HepG2 (cell line): ENCODE measurements around the gene CBX2. TPM values are rescaled to one million over a fixed set of nuclear protein-coding genes. Genes with fewer than 3 reads are reported as not detected.
A peak's percentile ranks its signal among the peaks of the same experiment; 100 is the strongest.

Source experiments
- ARID2 ChIP-seq: sonication (generic); formaldehyde crosslinking; IDR thresholded peaks from 2 replicates; pipeline ENCODE4 v1.8.1; 2022; ENCODE audit warnings: mild to moderate bottlenecking, missing genetic modification reagents, borderline replicate concordance
- DMAP1 ChIP-seq: IDR thresholded peaks from 2 replicates; pipeline ENCODE4 v1.6.1; 2016
- DNMT3B ChIP-seq: conservative IDR thresholded peaks from 2 replicates; pipeline ENCODE4 v1.6.1; 2016; ENCODE audit warnings: missing biosample characterization, control low read depth
- HDAC1 ChIP-seq: sonication (generic); formaldehyde crosslinking; IDR thresholded peaks from 2 replicates; pipeline ENCODE4 v1.5.1; 2020; ENCODE audit warnings: mild to moderate bottlenecking, missing genetic modification reagents
- KLF9 ChIP-seq: IDR thresholded peaks from 2 replicates; pipeline ENCODE4 v1.6.1; 2016; ENCODE audit warnings: low read depth
- MAFF ChIP-seq: IDR thresholded peaks from 2 replicates; pipeline ENCODE4 v1.6.1; 2011; ENCODE audit warnings: low read depth, low read length, improper control_type of control experiment
- NFE2 ChIP-seq: sonication (generic); formaldehyde crosslinking; IDR thresholded peaks from 2 replicates; pipeline ENCODE4 v1.4.0; 2020; ENCODE audit warnings: missing genetic modification reagents
- NFIC ChIP-seq: IDR thresholded peaks from 2 replicates; pipeline ENCODE4 v1.6.1; 2012; ENCODE audit warnings: mild to moderate bottlenecking, low read length, inconsistent platforms
- NFRKB ChIP-seq: fragments of 450-650 bp; IDR thresholded peaks from 2 replicates; pipeline ENCODE4 v1.6.1; 2017
- NR2F2 ChIP-seq: IDR thresholded peaks from 2 replicates; pipeline ENCODE4 v1.6.1; 2012; ENCODE audit warnings: low read depth, inconsistent platforms, borderline replicate concordance
- PAX8 ChIP-seq: sonication (generic); formaldehyde crosslinking; IDR thresholded peaks from 2 replicates; pipeline ENCODE4 v1.8.0; 2022; ENCODE audit warnings: mild to moderate bottlenecking, missing genetic modification reagents, borderline replicate concordance
- SMAD1 ChIP-seq: sonication (generic); formaldehyde crosslinking; IDR thresholded peaks from 2 replicates; pipeline ENCODE4 v1.4.0; 2020; ENCODE audit warnings: missing genetic modification reagents, low read depth, mild to moderate bottlenecking, borderline replicate concordance
- SMAD9 ChIP-seq: sonication (generic); formaldehyde crosslinking; IDR thresholded peaks from 2 replicates; pipeline ENCODE4 v1.5.1; 2020; ENCODE audit warnings: mild to moderate bottlenecking, missing genetic modification reagents
- TCF12 ChIP-seq, 2 experiments: fragments of 450-650 bp in 1 of 2; sonication (generic) in 1 of 2; formaldehyde crosslinking in 1 of 2; IDR thresholded peaks; 2 replicates each; pipeline versions ENCODE4 v1.6.1 to v1.8.0; 2017 to 2022; ENCODE audit warnings: antibody characterized with exemption in 1 of 2, mild to moderate bottlenecking in 1 of 2, missing genetic modification reagents in 1 of 2, moderate library complexity in 1 of 2
- YY1 ChIP-seq: IDR thresholded peaks from 2 replicates; pipeline ENCODE4 v1.6.1; 2011; ENCODE audit warnings: low read length, low read depth, moderate library complexity, mild to moderate bottlenecking; ENCODE audit not compliant: insufficient read depth, insufficient replicate concordance
- ZBTB21 ChIP-seq: sonication (generic); formaldehyde crosslinking; IDR thresholded peaks from 2 replicates; pipeline ENCODE4 v1.4.0; 2020; ENCODE audit warnings: missing genetic modification reagents
- ZNF124 ChIP-seq: sonication (generic); formaldehyde crosslinking; IDR thresholded peaks from 2 replicates; pipeline ENCODE4 v1.4.0; 2020; ENCODE audit warnings: missing genetic modification reagents
- ZNF34 ChIP-seq: sonication (generic); formaldehyde crosslinking; IDR thresholded peaks from 2 replicates; pipeline ENCODE4 v1.4.0; 2020; ENCODE audit warnings: mild to moderate bottlenecking, missing genetic modification reagents, borderline replicate concordance
- ZNF343 ChIP-seq: sonication (generic); formaldehyde crosslinking; IDR thresholded peaks from 2 replicates; pipeline ENCODE4 v1.4.0; 2020; ENCODE audit warnings: mild to moderate bottlenecking, missing genetic modification reagents
- ZNF614 ChIP-seq: IDR thresholded peaks from 2 replicates; pipeline ENCODE4 v1.6.1; 2018; ENCODE audit warnings: missing biosample characterization, missing genetic modification reagents, inconsistent platforms, borderline replicate concordance
- ZNF788 ChIP-seq: sonication (generic); formaldehyde crosslinking; IDR thresholded peaks from 2 replicates; pipeline ENCODE4 v1.5.0; 2020; ENCODE audit warnings: mild to moderate bottlenecking, missing genetic modification reagents, borderline replicate concordance
- ZNF841 ChIP-seq: sonication (generic); formaldehyde crosslinking; IDR thresholded peaks from 2 replicates; pipeline ENCODE4 v1.8.1; 2023; ENCODE audit warnings: missing genetic modification reagents, borderline replicate concordance
- polyA plus RNA-seq, 8 experiments: library from polyadenylated mRNA; depleted of rRNA in 3 of 8; stranded (reverse) in 7 of 8; unstranded in 1 of 8; fragments of >200 nt; fragmentation: Illumina TruSeq in 4 of 8; extraction: Trizol in 4 of 8; gene quantifications; 2 replicates each; pipeline versions ENCODE4 v1.2.1 to v1.2.3, GENCODE V29; 2011 to 2016; ENCODE audit warnings: low read depth in 4 of 8, missing spikeins in 1 of 8, mixed read lengths in 1 of 8; ENCODE audit not compliant: insufficient read depth in 1 of 8
- total RNA-seq, 5 experiments: library from RNA; depleted of rRNA; stranded (reverse); fragments of >200 nt; fragmentation: Illumina TruSeq; extraction: Trizol; gene quantifications; 2 replicates each; pipeline ENCODE4 v1.2.3, GENCODE V29; 2016; ENCODE audit warnings: low read depth in 1 of 5
- TF ChIP-seq, protein P1 (sequence below): IDR thresholded peaks from 2 replicates; pipeline ENCODE4 v1.6.1; 2012; ENCODE audit warnings: low read depth, low read length, improper control_type of control experiment
- TF ChIP-seq, protein P2 (sequence below): sonication (generic); formaldehyde crosslinking; IDR thresholded peaks from 2 replicates; pipeline ENCODE4 v1.5.1; 2020; ENCODE audit warnings: missing genetic modification reagents, mild to moderate bottlenecking, borderline replicate concordance
- TF ChIP-seq, protein P3 (sequence below): sonication (generic); formaldehyde crosslinking; IDR thresholded peaks from 2 replicates; pipeline ENCODE4 v1.4.0; 2020; ENCODE audit warnings: missing genetic modification reagents

The CBX2 gene
- total and polyA plus RNA-seq, 2 of the 13 experiments (the other 11 are each of a cell fraction or from before 2014, with no cell fraction given), result 14.5 to 31.1 TPM

DNA sequence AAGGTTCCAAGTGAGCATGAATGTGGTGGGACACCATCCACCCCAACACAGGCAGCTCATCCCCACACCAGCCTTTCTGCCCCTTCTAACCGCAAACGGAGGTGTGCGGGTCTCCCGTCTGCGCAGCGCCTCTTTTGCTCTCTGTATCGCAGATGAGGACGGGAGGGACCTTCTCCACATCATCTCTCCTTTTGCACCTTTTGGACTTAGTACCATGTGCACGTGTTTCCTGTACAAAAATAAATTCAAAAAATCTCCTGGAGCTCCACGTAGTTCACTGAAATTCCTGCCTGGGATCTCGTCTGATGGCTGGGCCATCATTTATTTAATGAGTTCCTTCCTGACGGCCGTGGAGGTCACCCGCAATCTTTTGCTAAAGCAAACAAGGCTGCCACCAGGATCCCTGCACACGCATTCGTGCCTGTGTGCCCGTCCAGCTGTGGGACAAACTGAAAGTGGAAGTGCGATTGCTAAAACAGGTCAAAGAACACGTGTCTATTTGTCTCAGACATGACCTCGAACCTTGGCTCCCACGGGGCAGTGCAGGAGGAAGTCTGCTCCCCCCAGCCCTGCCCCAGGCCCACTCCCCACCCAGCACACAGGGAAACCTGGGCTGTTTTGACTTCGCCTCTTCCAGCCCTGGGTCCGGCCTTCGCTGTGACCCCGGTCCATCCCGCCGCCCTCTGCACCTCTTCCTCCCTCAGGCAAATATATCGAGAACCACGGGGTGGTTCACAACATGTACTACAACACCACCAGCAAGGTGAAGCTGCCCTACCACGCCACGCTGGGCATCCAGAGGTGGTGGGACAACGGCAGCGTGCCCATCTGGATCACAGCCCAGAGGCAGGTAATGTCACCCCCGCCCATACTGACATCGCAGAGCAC lies 44.9 kb upstream of the CBX2 start (continued):
- TF ChIP-seq TCF12 (IDR thresholded peaks at IDR 0.05) (no peak), TCF12 (CRISPR knock-in tag; IDR thresholded peaks at IDR 0.05) (no peak), SMAD1 (CRISPR knock-in tag) (no peak), ZNF788 (CRISPR knock-in tag) (peak; percentile 77; the same call in 1 of the 2 replicates), KLF9 (no peak), HDAC1 (CRISPR knock-in tag) (peak; percentile 74), ZNF614 (CRISPR knock-in tag) (no peak), NFE2 (no peak), MAFF (no peak), ZNF34 (CRISPR knock-in tag) (no peak), DNMT3B (CRISPR knock-in tag) (no peak), DMAP1 (CRISPR knock-in tag) (peak; percentile 62; the same call in 1 of the 2 replicates), NR2F2 (no peak), ZNF124 (no peak), NFRKB (no peak), NFIC (no peak), ZNF841 (CRISPR knock-in tag) (no peak), YY1 (no peak), PAX8 (CRISPR knock-in tag) (no peak), ARID2 (CRISPR knock-in tag) (no peak), ZNF343 (no peak), ZBTB21 (CRISPR knock-in tag) (no peak), SMAD9 (CRISPR knock-in tag) (no peak)
- TF ChIP-seq, protein P1, sequence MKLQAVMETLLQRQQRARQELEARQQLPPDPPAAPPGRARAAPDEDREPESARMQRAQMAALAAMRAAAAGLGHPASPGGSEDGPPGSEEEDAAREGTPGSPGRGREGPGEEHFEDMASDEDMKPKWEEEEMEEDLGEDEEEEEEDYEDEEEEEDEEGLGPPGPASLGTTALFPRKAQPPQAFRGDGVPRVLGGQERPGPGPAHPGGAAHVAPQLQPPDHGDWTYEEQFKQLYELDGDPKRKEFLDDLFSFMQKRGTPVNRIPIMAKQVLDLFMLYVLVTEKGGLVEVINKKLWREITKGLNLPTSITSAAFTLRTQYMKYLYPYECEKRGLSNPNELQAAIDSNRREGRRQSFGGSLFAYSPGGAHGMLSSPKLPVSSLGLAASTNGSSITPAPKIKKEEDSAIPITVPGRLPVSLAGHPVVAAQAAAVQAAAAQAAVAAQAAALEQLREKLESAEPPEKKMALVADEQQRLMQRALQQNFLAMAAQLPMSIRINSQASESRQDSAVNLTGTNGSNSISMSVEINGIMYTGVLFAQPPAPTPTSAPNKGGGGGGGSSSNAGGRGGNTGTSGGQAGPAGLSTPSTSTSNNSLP, result no peak
- TF ChIP-seq, protein P2, sequence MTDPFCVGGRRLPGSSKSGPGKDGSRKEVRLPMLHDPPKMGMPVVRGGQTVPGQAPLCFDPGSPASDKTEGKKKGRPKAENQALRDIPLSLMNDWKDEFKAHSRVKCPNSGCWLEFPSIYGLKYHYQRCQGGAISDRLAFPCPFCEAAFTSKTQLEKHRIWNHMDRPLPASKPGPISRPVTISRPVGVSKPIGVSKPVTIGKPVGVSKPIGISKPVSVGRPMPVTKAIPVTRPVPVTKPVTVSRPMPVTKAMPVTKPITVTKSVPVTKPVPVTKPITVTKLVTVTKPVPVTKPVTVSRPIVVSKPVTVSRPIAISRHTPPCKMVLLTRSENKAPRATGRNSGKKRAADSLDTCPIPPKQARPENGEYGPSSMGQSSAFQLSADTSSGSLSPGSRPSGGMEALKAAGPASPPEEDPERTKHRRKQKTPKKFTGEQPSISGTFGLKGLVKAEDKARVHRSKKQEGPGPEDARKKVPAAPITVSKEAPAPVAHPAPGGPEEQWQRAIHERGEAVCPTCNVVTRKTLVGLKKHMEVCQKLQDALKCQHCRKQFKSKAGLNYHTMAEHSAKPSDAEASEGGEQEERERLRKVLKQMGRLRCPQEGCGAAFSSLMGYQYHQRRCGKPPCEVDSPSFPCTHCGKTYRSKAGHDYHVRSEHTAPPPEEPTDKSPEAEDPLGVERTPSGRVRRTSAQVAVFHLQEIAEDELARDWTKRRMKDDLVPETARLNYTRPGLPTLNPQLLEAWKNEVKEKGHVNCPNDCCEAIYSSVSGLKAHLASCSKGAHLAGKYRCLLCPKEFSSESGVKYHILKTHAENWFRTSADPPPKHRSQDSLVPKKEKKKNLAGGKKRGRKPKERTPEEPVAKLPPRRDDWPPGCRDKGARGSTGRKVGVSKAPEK (CRISPR knock-in tag), result peak; percentile 54; the same call in 1 of the 2 replicates
- TF ChIP-seq, protein P3, sequence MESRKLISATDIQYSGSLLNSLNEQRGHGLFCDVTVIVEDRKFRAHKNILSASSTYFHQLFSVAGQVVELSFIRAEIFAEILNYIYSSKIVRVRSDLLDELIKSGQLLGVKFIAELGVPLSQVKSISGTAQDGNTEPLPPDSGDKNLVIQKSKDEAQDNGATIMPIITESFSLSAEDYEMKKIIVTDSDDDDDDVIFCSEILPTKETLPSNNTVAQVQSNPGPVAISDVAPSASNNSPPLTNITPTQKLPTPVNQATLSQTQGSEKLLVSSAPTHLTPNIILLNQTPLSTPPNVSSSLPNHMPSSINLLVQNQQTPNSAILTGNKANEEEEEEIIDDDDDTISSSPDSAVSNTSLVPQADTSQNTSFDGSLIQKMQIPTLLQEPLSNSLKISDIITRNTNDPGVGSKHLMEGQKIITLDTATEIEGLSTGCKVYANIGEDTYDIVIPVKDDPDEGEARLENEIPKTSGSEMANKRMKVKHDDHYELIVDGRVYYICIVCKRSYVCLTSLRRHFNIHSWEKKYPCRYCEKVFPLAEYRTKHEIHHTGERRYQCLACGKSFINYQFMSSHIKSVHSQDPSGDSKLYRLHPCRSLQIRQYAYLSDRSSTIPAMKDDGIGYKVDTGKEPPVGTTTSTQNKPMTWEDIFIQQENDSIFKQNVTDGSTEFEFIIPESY, result peak; percentile 95
